ENCODE data around the gene EFEMP2. TPM values are rescaled to one million over a fixed set of nuclear protein-coding genes. Genes with fewer than 3 reads are reported as not detected.

Gene EFEMP2
- total and polyA plus RNA-seq, 2 donors (not counting 3 experiments of a cell fraction or from before 2014, with no cell fraction given) = 81.7 to 207 TPM

GRCh38 chr11:65844231-65844872, 28.2 kb downstream of the EFEMP2 start:
- no peaks in the 10 kb centered on the region for H3K27me3 ChIP-seq (ENCODE audit: control insufficient read depth in 2 of 2, insufficient read depth in 2 of 2, low read length in 2 of 2)
- FAIRE-seq (no peak), DNase-seq (ENCODE audit: low read depth, low spot score) (no peak)
- no peaks in the 10 kb centered on the region for H3K36me3 ChIP-seq (ENCODE audit: control insufficient read depth in 2 of 2, extremely low read depth in 1 of 2, insufficient read depth in 2 of 2, low read length in 2 of 2)
- BruUV-seq (replicated peaks) = no TSS peak
- TF ChIP-seq POLR2AphosphoS5 (IDR thresholded peaks at IDR 0.05; ENCODE audit: insufficient read depth, low read depth, low read length) = no peak
- no peak overlapping the region for H3K4me3 ChIP-seq (replicated peaks in 1 of 3; ENCODE audit: insufficient read depth in 1 of 3, low read depth in 1 of 3, low read length in 3 of 3)
- CTCF ChIA-PET = interaction anchor here (1.6 to 2.5 kb wide), 2 partner anchors 12 to 64 kb away, joined by 5 to 9 read pairs; partner anchors contain the start of gene AP5B1
- no peaks in the 10 kb centered on the region for H3K9me1 ChIP-seq (replicated peaks; ENCODE audit: control insufficient read depth, extremely low read depth, insufficient read depth, low read length)
- no peaks in the 10 kb centered on the region for H3K9me3 ChIP-seq (replicated peaks; ENCODE audit: control insufficient read depth, insufficient read depth, low read length)
- no peak overlapping the region for H3K9ac ChIP-seq (replicated peaks; ENCODE audit: extremely low read depth, insufficient read depth, low read length)
- H3K4me1 ChIP-seq (ENCODE audit: control insufficient read depth, extremely low read depth, insufficient read depth, low read length) = no peaks in the 10 kb centered on the region
- no peak overlapping the region for H3K4me2 ChIP-seq (ENCODE audit: insufficient read depth, low read length)
- no peaks in the 10 kb centered on the region for H3K79me2 ChIP-seq (ENCODE audit: control insufficient read depth, insufficient read depth, low read length)
- dilution Hi-C loops (cut with MboI; ENCODE audit: extremely low pct_ligation_motif_present, low sequenced_read_pairs) = no loop called here
- H2AFZ ChIP-seq (ENCODE audit: low read depth, low read length) = no peak overlapping the region
- POLR2A ChIA-PET = no interaction called here
- no peaks in the 10 kb centered on the region for H4K20me1 ChIP-seq (replicated peaks; ENCODE audit: control insufficient read depth, extremely low read depth, insufficient read depth, low read length)
- intact Hi-C loops (cut with micrococcal nuclease) = no loop called here
- no peak overlapping the region for H3K27ac ChIP-seq (ENCODE audit: insufficient read depth, low read depth, low read length)

- H4K20me1 ChIP-seq (replicated peaks; ENCODE audit: control insufficient read depth, extremely low read depth, insufficient read depth, low read length) = no peaks in the 10 kb centered on the region
- DNase-seq (ENCODE audit: low read depth, low spot score) (no peak), FAIRE-seq (no peak)
- no peak overlapping the region for H3K4me2 ChIP-seq (ENCODE audit: insufficient read depth, low read length)
- no peaks in the 10 kb centered on the region for H3K9me3 ChIP-seq (replicated peaks; ENCODE audit: control insufficient read depth, insufficient read depth, low read length)
- no TSS peak for BruUV-seq (replicated peaks)
- POLR2A ChIA-PET = no interaction called here
- dilution Hi-C loops (cut with MboI; ENCODE audit: extremely low pct_ligation_motif_present, low sequenced_read_pairs) = no loop called here
- no peak overlapping the region for H2AFZ ChIP-seq (ENCODE audit: low read depth, low read length)
- no peak overlapping the region for H3K27ac ChIP-seq (ENCODE audit: insufficient read depth, low read depth, low read length)
- TF ChIP-seq EZH2 (IDR thresholded peaks at IDR 0.05; ENCODE audit: borderline replicate concordance, low read depth, low read length, severe bottlenecking) (no peak), JUN (IDR thresholded peaks at IDR 0.05; ENCODE audit: borderline replicate concordance, insufficient read depth, insufficient read length, low read depth) (no peak)
- no peaks in the 10 kb centered on the region for H3K4me1 ChIP-seq (ENCODE audit: control insufficient read depth, extremely low read depth, insufficient read depth, low read length)
- no peak overlapping the region for H3K4me3 ChIP-seq (replicated peaks in 1 of 3; ENCODE audit: insufficient read depth in 1 of 3, low read depth in 1 of 3, low read length in 3 of 3)
- no peaks in the 10 kb centered on the region for H3K27me3 ChIP-seq (ENCODE audit: control insufficient read depth in 2 of 2, insufficient read depth in 2 of 2, low read length in 2 of 2)
- no peaks in the 10 kb centered on the region for H3K36me3 ChIP-seq (ENCODE audit: control insufficient read depth in 2 of 2, extremely low read depth in 1 of 2, insufficient read depth in 2 of 2, low read length in 2 of 2)
- intact Hi-C loops (cut with micrococcal nuclease) = no loop called here
- no peaks in the 10 kb centered on the region for H3K79me2 ChIP-seq (ENCODE audit: control insufficient read depth, insufficient read depth, low read length)
- no peak overlapping the region for H3K9ac ChIP-seq (replicated peaks; ENCODE audit: extremely low read depth, insufficient read depth, low read length)
- H3K9me1 ChIP-seq (replicated peaks; ENCODE audit: control insufficient read depth, extremely low read depth, insufficient read depth, low read length) = no peaks in the 10 kb centered on the region
- CTCF ChIA-PET = interaction anchor here (1.0 to 2.5 kb wide), 4 partner anchors 8 to 64 kb away, joined by 3 to 9 read pairs (median 5); partner anchors contain the start of gene AP5B1
Measured at GRCh38 chr11:65843811-65844210, 28.8 kb downstream of the EFEMP2 start.
